ENCODE results near the gene FNIP2.
"Not testable (repeated sequence)": the region's sequence is repeated elsewhere in the genome, so short reads cannot be mapped to it uniquely, and the experiment has no call there.

The FNIP2 gene

DNA sequence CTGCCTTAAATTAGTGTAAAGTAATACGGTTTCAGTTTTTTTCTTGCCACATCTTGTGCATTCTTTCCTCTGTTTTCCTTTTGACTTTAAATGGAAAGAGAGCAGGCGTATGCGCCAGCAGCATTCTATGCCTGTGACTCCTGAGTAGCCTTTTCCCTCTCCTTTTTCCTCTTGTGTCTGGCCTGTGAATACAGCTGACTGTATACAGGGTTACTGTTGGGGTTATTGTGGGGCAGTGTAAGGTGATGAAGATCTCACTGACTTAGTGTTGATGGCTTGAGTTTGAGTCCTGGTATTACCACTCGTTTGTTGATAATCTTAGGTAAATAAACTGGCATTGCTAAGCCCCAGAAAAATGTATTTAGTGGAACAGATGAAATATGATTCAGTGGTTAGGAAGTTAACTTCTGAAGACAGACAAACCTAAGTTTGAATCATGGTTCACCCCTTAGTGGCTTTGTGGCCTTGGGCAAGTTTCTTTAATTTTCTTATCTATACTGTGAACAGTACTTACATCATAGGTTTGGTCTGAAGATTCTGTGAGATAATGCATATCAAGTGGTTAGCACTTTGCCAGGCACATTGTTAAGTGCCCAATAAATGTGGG lies 105.1 kb downstream of the FNIP2 start:
- no peak overlapping the region for H3K4me3 ChIP-seq (ENCODE audit: low read depth, low read length)
- TF ChIP-seq CTCF (IDR thresholded peaks at IDR 0.05; ENCODE audit: control insufficient read depth, extremely low read depth, insufficient read depth) = no peak
- no peak for DNase-seq (ENCODE audit: low read depth)

DNA sequence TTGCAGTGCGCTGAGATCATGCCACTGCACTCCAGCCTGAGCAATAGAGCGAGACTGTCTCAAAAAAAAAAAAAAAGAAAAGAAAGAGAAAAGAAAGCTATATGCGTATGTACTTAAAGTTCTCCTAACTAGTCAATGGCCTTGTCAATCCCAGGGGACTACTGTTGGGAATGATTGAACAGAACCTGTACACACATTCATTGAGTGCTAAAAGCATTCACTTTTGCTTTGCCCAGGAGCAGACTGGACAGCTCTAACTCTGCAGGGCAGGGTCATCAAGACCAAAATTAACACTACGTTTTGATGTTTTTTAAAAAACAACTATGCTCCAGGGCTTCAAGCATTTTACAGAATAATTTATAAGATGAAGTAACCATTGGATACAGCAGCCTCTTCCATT lies 106.2 kb downstream of the FNIP2 start:
- no peak overlapping the region for H3K4me3 ChIP-seq (ENCODE audit: low read depth, low read length)
- no peak for DNase-seq (ENCODE audit: low read depth)

GRCh38 chr4:158875455-158875854 lies 106.6 kb downstream of the FNIP2 start:
- DNase-seq (ENCODE audit: low read depth) = no peak
- no peak for TF ChIP-seq CTCF (IDR thresholded peaks at IDR 0.05; ENCODE audit: control insufficient read depth, extremely low read depth, insufficient read depth)
- H3K4me3 ChIP-seq (ENCODE audit: low read depth, low read length) = no peak overlapping the region

More for the DNA sequence above, 106.2 kb downstream of the FNIP2 start:
- TF ChIP-seq CTCF (IDR thresholded peaks at IDR 0.05; ENCODE audit: control insufficient read depth, extremely low read depth, insufficient read depth) = no peak

- TF ChIP-seq CTCF (IDR thresholded peaks at IDR 0.05; ENCODE audit: control insufficient read depth, extremely low read depth, insufficient read depth) = no peak
- H3K4me3 ChIP-seq (ENCODE audit: low read depth, low read length) = no peak overlapping the region
- no peak for DNase-seq (ENCODE audit: low read depth)
Observed at GRCh38 chr4:158877069-158877468, 108.2 kb downstream of the FNIP2 start.

DNA sequence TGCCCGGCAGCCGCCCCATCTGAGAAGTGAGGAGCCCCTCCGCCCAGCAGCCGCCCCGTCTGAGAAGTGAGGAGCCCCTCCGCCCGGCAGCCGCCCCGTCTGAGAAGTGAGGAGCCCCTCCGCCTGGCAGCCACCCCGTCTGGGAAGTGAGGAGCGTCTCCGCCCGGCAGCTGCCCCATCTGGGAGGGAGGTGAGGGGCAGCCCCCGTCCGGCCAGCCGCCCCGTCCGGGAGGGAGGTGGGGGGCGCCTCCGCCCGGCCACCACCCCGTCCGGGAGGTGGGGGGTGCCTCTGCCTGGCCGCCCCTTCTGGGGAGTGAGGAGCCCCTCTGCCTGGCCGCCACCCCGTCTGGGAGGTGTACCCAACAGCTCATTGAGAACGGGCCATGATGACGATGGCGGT lies 113.3 kb downstream of the FNIP2 start:
- H3K4me3 ChIP-seq (ENCODE audit: low read depth, low read length); DNase-seq (ENCODE audit: low read depth): not testable (repeated sequence)

GRCh38 chr4:158884280-158884679 lies 115.5 kb downstream of the FNIP2 start:
- DNase-seq (ENCODE audit: low read depth) = no peak
- TF ChIP-seq CTCF (IDR thresholded peaks at IDR 0.05; ENCODE audit: control insufficient read depth, extremely low read depth, insufficient read depth) = no peak
- H3K4me3 ChIP-seq (ENCODE audit: low read depth, low read length) = no peak overlapping the region

DNA sequence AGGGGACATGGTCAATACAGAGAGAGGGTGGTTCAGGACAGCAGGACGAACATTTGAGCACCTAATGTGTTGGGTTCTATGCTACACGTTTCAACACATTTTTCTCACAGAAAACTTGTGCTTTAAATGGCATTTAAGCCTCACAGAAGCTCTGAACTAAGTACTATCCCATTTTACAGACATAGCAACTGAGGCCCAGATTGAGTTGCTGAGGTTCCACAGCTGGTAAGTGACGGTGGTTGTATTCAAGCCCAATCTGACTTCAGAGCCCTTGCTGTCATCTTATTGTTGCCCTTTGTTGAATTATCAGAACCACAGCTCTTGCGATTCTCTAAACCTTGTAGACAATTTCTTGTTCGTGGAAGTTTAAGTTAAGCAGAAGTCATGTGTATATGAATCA lies 116.7 kb downstream of the FNIP2 start:
- DNase-seq (ENCODE audit: low read depth) = no peak
- TF ChIP-seq CTCF (IDR thresholded peaks at IDR 0.05; ENCODE audit: control insufficient read depth, extremely low read depth, insufficient read depth) = no peak
- H3K4me3 ChIP-seq (ENCODE audit: low read depth, low read length) = no peak overlapping the region

Data from LNCaP clone FGC (cell line).